ENCODE results near the gene GAK. TPM values are rescaled to one million over a fixed set of nuclear protein-coding genes. Genes with fewer than 3 reads are reported as not detected.

GAK gene
- total RNA-seq, 4 donors from 2014 or later: 230 to 882 (median 305) TPM

DNA sequence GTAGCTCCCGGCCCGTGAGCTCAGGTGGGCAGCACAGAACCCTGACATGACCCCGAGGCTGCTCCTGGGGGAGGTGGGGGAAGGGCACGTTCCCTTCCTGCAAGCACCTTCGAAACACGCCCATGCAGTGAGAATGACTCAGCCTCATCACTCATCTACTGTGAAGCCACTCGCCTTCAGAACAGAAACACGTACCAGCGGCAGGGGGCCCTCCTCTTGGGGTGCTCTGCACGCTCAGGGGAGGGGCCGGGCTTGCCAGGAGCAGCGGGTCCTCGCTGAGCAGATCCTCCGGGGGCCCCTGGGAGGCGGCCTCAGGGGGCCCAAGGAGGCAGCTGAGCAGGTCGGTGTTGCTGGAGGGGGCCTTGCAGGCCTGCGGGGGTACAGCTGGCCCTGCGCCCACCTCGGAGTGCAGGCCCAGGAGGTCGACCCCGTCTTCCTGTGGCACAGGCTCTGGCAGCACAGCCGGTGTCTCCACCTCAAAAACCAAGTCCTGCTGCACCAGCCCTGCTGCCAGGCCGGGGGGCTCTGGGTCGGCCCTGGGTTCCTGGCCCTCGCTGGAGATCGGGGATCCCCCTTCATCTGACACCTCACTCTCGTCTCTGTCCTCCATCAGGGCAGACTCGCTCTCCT lies 65.2 kb downstream of the GAK start:
- no peak for DNase-seq
- intact Hi-C loops (cut with DNase I; ENCODE audit: low total_unique reads): no loop called here
- Histone ChIP-seq H3K27ac (no peak overlapping the region), H3K27me3 (no peaks in the 10 kb centered on the region), H3K4me1 (no peaks in the 10 kb centered on the region), H3K36me3 (peaks cover 0 to 51% (median 19%) of the 10 kb centered on the region in 4 donors), H3K4me3 (no peak overlapping the region), H3K9me3 (no peaks in the 10 kb centered on the region)
- TF ChIP-seq CTCF (IDR thresholded peaks at IDR 0.05) (no peak), EP300 (IDR thresholded peaks at IDR 0.05; ENCODE audit: low read depth) (no peak), POLR2A (IDR thresholded peaks at IDR 0.05) (no peak), POLR2AphosphoS5 (IDR thresholded peaks at IDR 0.05) (no peak)
- in situ Hi-C loops (cut with MboI; ENCODE audit: low pct_ligation_motif_present in 1 of 4, low pct_unique_long_range_greater_than_20kb in 1 of 4, low sequenced_read_pairs in 3 of 4): no loop called here
- 89% methylated on average over 26 of the region's 28 CpGs; no CpG with 5 or more reads in 1 of the 2 donors for WGBS, 2 donors (ENCODE audit: low coverage in 1 of 2)

- in situ Hi-C loops (cut with MboI; ENCODE audit: low pct_ligation_motif_present in 1 of 4, low pct_unique_long_range_greater_than_20kb in 1 of 4, low sequenced_read_pairs in 3 of 4): no loop called here
- no peak for DNase-seq
- peaks cover 0 to 55% (median 19%) of the 10 kb centered on the region in 4 donors for H3K36me3 ChIP-seq
- no peaks in the 10 kb centered on the region for H3K27me3 ChIP-seq
- intact Hi-C loops (cut with DNase I; ENCODE audit: low total_unique reads): no loop called here
- H3K27ac ChIP-seq: no peak overlapping the region
- no peaks in the 10 kb centered on the region for H3K9me3 ChIP-seq
- H3K4me3 ChIP-seq: no peak overlapping the region
- H3K4me1 ChIP-seq: no peaks in the 10 kb centered on the region
- WGBS, 2 donors (ENCODE audit: low coverage in 1 of 2): 93 to 100% methylated on average over 4 to 24 of the region's 24 CpGs
- TF ChIP-seq POLR2AphosphoS5 (IDR thresholded peaks at IDR 0.05) (no peak), POLR2A (IDR thresholded peaks at IDR 0.05) (no peak), EP300 (IDR thresholded peaks at IDR 0.05; ENCODE audit: low read depth) (no peak), CTCF (IDR thresholded peaks at IDR 0.05) (no peak)
Observed at GRCh38 chr4:866068-866760, 65.9 kb downstream of the GAK start.

DNA sequence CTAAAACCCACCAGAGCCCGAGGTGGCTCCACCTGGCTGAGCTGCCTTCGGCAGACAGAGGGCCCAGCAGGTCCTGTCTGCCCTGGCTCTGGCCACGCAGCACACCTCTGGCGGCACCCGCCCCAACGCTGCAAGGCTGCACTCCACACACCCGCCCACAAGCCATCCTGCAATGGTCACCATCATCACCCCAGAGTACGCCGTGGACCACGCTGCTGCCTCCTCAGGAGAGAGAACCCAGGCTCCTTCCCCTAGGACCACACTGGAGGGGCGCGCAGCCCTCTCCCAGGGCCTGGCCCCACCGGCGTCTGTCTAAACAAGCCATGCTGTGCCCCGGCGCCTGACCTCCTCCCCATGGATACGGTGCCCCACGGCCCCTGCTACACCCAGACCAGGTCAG lies 66.5 kb downstream of the GAK start:
- peaks cover 0 to 61% (median 18%) of the 10 kb centered on the region in 4 donors for H3K36me3 ChIP-seq
- in situ Hi-C loops (cut with MboI; ENCODE audit: low pct_ligation_motif_present in 1 of 4, low pct_unique_long_range_greater_than_20kb in 1 of 4, low sequenced_read_pairs in 3 of 4): no loop called here
- no peak for DNase-seq
- no peak overlapping the region for H3K4me3 ChIP-seq
- no peak for TF ChIP-seq EP300 (IDR thresholded peaks at IDR 0.05; ENCODE audit: low read depth)
- no peak for TF ChIP-seq CTCF (IDR thresholded peaks at IDR 0.05)
- TF ChIP-seq POLR2A (IDR thresholded peaks at IDR 0.05): no peak
- no peak for TF ChIP-seq POLR2AphosphoS5 (IDR thresholded peaks at IDR 0.05)
- H3K4me1 ChIP-seq: no peaks in the 10 kb centered on the region
- intact Hi-C loops (cut with DNase I; ENCODE audit: low total_unique reads): no loop called here
- no peak overlapping the region for H3K27ac ChIP-seq
- WGBS, 2 donors (ENCODE audit: low coverage in 1 of 2): 94% methylated on average over 13 of the region's 18 CpGs; no CpG with 5 or more reads in 1 of the 2 donors
- H3K27me3 ChIP-seq: no peaks in the 10 kb centered on the region
- H3K9me3 ChIP-seq: no peaks in the 10 kb centered on the region

DNA sequence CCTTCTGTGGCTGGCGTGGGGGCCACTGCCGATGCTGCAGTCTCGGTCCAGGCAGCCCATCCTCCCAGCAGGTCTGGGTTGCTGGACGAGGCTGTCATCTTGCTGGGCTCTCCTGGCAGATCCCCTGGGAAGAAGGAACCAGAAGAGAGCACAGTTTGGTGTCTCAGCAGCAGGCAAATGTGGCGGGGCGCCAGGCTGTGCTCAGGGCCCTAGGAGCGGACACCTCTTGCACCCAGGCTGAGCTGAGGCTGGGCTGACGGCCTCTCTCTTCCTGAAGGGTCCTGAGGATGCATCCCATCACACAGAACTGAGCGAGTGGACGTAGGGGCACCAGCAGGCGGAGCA lies 67.0 kb downstream of the GAK start:
- no peak overlapping the region for H3K4me3 ChIP-seq
- TF ChIP-seq POLR2A (IDR thresholded peaks at IDR 0.05): no peak
- no peak for TF ChIP-seq CTCF (IDR thresholded peaks at IDR 0.05)
- no peak for TF ChIP-seq EP300 (IDR thresholded peaks at IDR 0.05; ENCODE audit: low read depth)
- no peak for TF ChIP-seq POLR2AphosphoS5 (IDR thresholded peaks at IDR 0.05)
- no peaks in the 10 kb centered on the region for H3K9me3 ChIP-seq
- peaks cover 0 to 61% (median 14%) of the 10 kb centered on the region in 4 donors for H3K36me3 ChIP-seq
- WGBS, 2 donors (ENCODE audit: low coverage in 1 of 2): 93% methylated on average over 11 of the region's 11 CpGs; no CpG with 5 or more reads in 1 of the 2 donors
- in situ Hi-C loops (cut with MboI; ENCODE audit: low pct_ligation_motif_present in 1 of 4, low pct_unique_long_range_greater_than_20kb in 1 of 4, low sequenced_read_pairs in 3 of 4): no loop called here
- no peak overlapping the region for H3K27ac ChIP-seq
- intact Hi-C loops (cut with DNase I; ENCODE audit: low total_unique reads): no loop called here
- no peaks in the 10 kb centered on the region for H3K27me3 ChIP-seq
- no peaks in the 10 kb centered on the region for H3K4me1 ChIP-seq
- no peak for DNase-seq

Measured in transverse colon (tissue), 4 donors.